Embryonic facial prominence (tissue), 1 donor: ENCODE measurements around the gene PANK4.

Experiments
- DNase-seq: peaks from one replicate; pipeline ENCODE4 v3.0.0-alpha.2; 2016; ENCODE audit errors: extremely low spot score

Gene PANK4

GRCh38 chr1:2512862-2513421 is 13.5 kb downstream of the PANK4 start:
- DNase-seq, result no peak

- DNase-seq, result no peak
Measured at GRCh38 chr1:2510366-2511155, 15.8 kb downstream of the PANK4 start.

- DNase-seq, result no peak
Measured at GRCh38 chr1:2509589-2509988, 16.8 kb downstream of the PANK4 start.

GRCh38 chr1:2508751-2509150 is 17.6 kb downstream of the PANK4 start:
- no peak for DNase-seq

- no peak for DNase-seq
Measured at GRCh38 chr1:2508180-2508579, 18.2 kb downstream of the PANK4 start.

GRCh38 chr1:2507744-2508155 is 18.6 kb downstream of the PANK4 start:
- no peak for DNase-seq

- no peak for DNase-seq
Measured at GRCh38 chr1:2506901-2507565, 19.4 kb downstream of the PANK4 start.

- no peak for DNase-seq
Measured at GRCh38 chr1:2506007-2506860, 20.2 kb downstream of the PANK4 start.

GRCh38 chr1:2505461-2505994 is 20.9 kb downstream of the PANK4 start:
- DNase-seq, result no peak

GRCh38 chr1:2504949-2505272 is 21.5 kb downstream of the PANK4 start:
- no peak for DNase-seq

- DNase-seq, result no peak
Measured at GRCh38 chr1:2504225-2504948, 22.0 kb downstream of the PANK4 start.

- DNase-seq, result no peak
Measured at GRCh38 chr1:2503554-2504224, 22.7 kb downstream of the PANK4 start.

GRCh38 chr1:2502661-2503553 is 23.5 kb downstream of the PANK4 start:
- DNase-seq, result no peak

GRCh38 chr1:2502210-2502609 is 24.2 kb downstream of the PANK4 start:
- DNase-seq, result no peak

- no peak for DNase-seq
Measured at GRCh38 chr1:2501820-2502119, 24.6 kb downstream of the PANK4 start.

- no peak for DNase-seq
Measured at GRCh38 chr1:2501041-2501819, 25.2 kb downstream of the PANK4 start.

- DNase-seq, result no peak
Measured at GRCh38 chr1:2499986-2500596, 26.3 kb downstream of the PANK4 start.

GRCh38 chr1:2499260-2499659 is 27.1 kb downstream of the PANK4 start:
- DNase-seq, result no peak

GRCh38 chr1:2498648-2499047 is 27.7 kb downstream of the PANK4 start:
- no peak for DNase-seq
